Spleen (tissue), 7 donors: Measurements from ENCODE around the gene FOXK1.

Experiments used
- CTCF ChIP-seq, 11 experiments: fragments of 200-600 bp in 7 of 11; fragments of 450-650 bp in 4 of 11; sonication (generic) in 4 of 11; IDR thresholded peaks in 8 of 11; conservative IDR thresholded peaks in 3 of 11; 1 replicate in 7 of 11; 2 replicates in 4 of 11; pipeline versions ENCODE4 v1.4.0 to v1.8.0; 2016 to 2021; ENCODE audit warnings: antibody characterized with exemption in 11 of 11, inconsistent platforms in 4 of 11, mild to moderate bottlenecking in 1 of 11
- POLR2A ChIP-seq, 3 donors: fragments of 450-650 bp; IDR thresholded peaks; one replicate each; pipeline ENCODE4 v1.5.1; 2017; ENCODE audit warnings: antibody characterized with exemption in 3 of 3, mild to moderate bottlenecking in 1 of 3
- donor health status: DM: no; HTN: no; CAD: no; lungs with moderate emphysema.
- donor health status: DM: no; HTN: no; CAD: no.
- donor health status: DM: no; HTN: no; CAD: no.

- TF ChIP-seq CTCF (IDR thresholded peaks at IDR 0.05 in 8 of 11, conservative IDR thresholded peaks at IDR 0.05 in 3 of 11), result no peak
- TF ChIP-seq POLR2A (IDR thresholded peaks at IDR 0.05), result no peak
Measured at GRCh38 chr7:4775848-4776623, 93.9 kb downstream of the FOXK1 start.
